A673 (cell line): ENCODE measurements around the gene ARID3B. TPM values are rescaled to one million over a fixed set of nuclear protein-coding genes. Genes with fewer than 3 reads are reported as not detected.

Source experiments
- Bru-seq: library from RNA; stranded (reverse); fragments of 400-500 nt; gene quantifications from one replicate; lab custom pipeline; 2021; lab: Mats Ljungman, UMichigan
- BruChase-seq, 2 experiments: library from RNA; stranded (reverse); fragments of 400-500 nt; gene quantifications; one replicate each; lab custom pipeline; 2021; lab: Mats Ljungman, UMichigan
- BruUV-seq: library from RNA; stranded (reverse); fragments of 400-500 nt; replicated peaks from 2 replicates; lab custom pipeline; 2021; lab: Mats Ljungman, UMichigan
- CTCF ChIA-PET: fragments of 300-600 bp; sonication (Branson Sonifier 250); formaldehyde crosslinking; loops from one replicate; lab custom pipeline; 2022; ENCODE audit warnings: antibody characterized with exemption; lab: Charles Lee
- POLR2A ChIA-PET: fragments of 300-600 bp; sonication (Branson Sonifier 250); formaldehyde crosslinking; loops from one replicate; lab custom pipeline; 2022; ENCODE audit warnings: antibody characterized with exemption; ENCODE audit not compliant: low non-redundant PET; lab: Charles Lee
- DNase-seq: peaks from one replicate; pipeline ENCODE4 v3.0.0-alpha.2; 2015; ENCODE audit warnings: low spot score
- H3K27ac ChIP-seq: fragments of 200-600 bp; sonication (generic); 2 replicates; pipeline ENCODE4 v1.5.1; 2016; ENCODE audit warnings: mixed run types, low read depth, mild to moderate bottlenecking, mixed read lengths, antibody characterized with exemption, low read length; ENCODE audit not compliant: poor library complexity, severe bottlenecking
- H3K27me3 ChIP-seq: fragments of 200-600 bp; sonication (generic); replicated peaks from 2 replicates; pipeline ENCODE4 v1.6.1; 2017; ENCODE audit warnings: mixed run types, low read depth, mild to moderate bottlenecking, mixed read lengths, antibody characterized with exemption, low read length; ENCODE audit not compliant: insufficient read depth, poor library complexity
- H3K36me3 ChIP-seq: fragments of 200-600 bp; sonication (generic); 2 replicates; pipeline ENCODE4 v1.6.1; 2016; ENCODE audit warnings: mixed run types, mild to moderate bottlenecking, mixed read lengths, antibody characterized with exemption, low read length; ENCODE audit not compliant: insufficient read depth, poor library complexity, severe bottlenecking
- H3K4me1 ChIP-seq: fragments of 200-600 bp; sonication (generic); 2 replicates; pipeline ENCODE4 v1.6.1; 2017; ENCODE audit warnings: mixed run types, mild to moderate bottlenecking, mixed read lengths, antibody characterized with exemption, low read length; ENCODE audit not compliant: insufficient read depth, poor library complexity, severe bottlenecking
- H3K4me3 ChIP-seq: fragments of 200-600 bp; sonication (generic); 2 replicates; pipeline ENCODE4 v1.5.1; 2016; ENCODE audit warnings: low read depth, mixed run types, mild to moderate bottlenecking, mixed read lengths, low read length; ENCODE audit not compliant: poor library complexity, severe bottlenecking
- H3K9me3 ChIP-seq: fragments of 200-600 bp; sonication (generic); 2 replicates; pipeline ENCODE4 v1.6.1; 2016; ENCODE audit warnings: mixed run types, low read depth, mild to moderate bottlenecking, mixed read lengths, antibody characterized with exemption, low read length; ENCODE audit not compliant: poor library complexity, severe bottlenecking
- CTCF ChIP-seq: fragments of 300-800, 200-600 bp; sonication (generic); conservative IDR thresholded peaks from 2 replicates; pipeline ENCODE4 v1.5.1; 2017; ENCODE audit warnings: low read depth, mild to moderate bottlenecking, antibody characterized with exemption, low read length, moderate library complexity, mixed read lengths
- EZH2 ChIP-seq: fragments of 200-600 bp; sonication (generic); IDR thresholded peaks from 2 replicates; pipeline ENCODE4 v1.6.1; 2017; ENCODE audit warnings: borderline replicate concordance, low read depth, mild to moderate bottlenecking, mixed read lengths, antibody characterized with exemption, low read length; ENCODE audit not compliant: poor library complexity, severe bottlenecking
- intact Hi-C: fragments of 100-400 bp; cut with micrococcal nuclease; formaldehyde crosslinking; loops from one replicate; pipeline ENCODE4 v1.10.0; 2022; ENCODE audit not compliant: unreplicated experiment
- long read RNA-seq: library from polyadenylated mRNA; stranded (forward); transcript quantifications from one replicate; pipeline ENCODE4 v2.0.0, GENCODE V29; 2022
- total RNA-seq: library from RNA; stranded (reverse); gene quantifications from 2 replicates; pipeline ENCODE4 v1.2.3, GENCODE V29; 2021

ARID3B gene, protein sequence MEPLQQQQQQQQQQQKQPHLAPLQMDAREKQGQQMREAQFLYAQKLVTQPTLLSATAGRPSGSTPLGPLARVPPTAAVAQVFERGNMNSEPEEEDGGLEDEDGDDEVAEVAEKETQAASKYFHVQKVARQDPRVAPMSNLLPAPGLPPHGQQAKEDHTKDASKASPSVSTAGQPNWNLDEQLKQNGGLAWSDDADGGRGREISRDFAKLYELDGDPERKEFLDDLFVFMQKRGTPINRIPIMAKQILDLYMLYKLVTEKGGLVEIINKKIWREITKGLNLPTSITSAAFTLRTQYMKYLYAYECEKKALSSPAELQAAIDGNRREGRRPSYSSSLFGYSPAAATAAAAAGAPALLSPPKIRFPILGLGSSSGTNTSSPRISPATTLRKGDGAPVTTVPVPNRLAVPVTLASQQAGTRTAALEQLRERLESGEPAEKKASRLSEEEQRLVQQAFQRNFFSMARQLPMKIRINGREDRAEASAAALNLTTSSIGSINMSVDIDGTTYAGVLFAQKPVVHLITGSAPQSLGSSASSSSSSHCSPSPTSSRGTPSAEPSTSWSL
- total RNA-seq (17.3 and 18.3 TPM in 2 replicates), Bru-seq, nascent RNA (percentile 69 among the genes with signal in this experiment), BruChase-seq, experiment 1, labeled RNA remaining after a 2-hour chase (percentile 69 among the genes with signal in this experiment), BruChase-seq, experiment 2, labeled RNA remaining after a 6-hour chase (percentile 68 among the genes with signal in this experiment)
- long read RNA-seq, full-length matches to known transcripts = 13 of 74 reads
- long read RNA-seq, partial matches to known transcripts = 57 of 74 reads
- long read RNA-seq, other reads (novel, unspliced or antisense) = 4 of 74 reads

DNA sequence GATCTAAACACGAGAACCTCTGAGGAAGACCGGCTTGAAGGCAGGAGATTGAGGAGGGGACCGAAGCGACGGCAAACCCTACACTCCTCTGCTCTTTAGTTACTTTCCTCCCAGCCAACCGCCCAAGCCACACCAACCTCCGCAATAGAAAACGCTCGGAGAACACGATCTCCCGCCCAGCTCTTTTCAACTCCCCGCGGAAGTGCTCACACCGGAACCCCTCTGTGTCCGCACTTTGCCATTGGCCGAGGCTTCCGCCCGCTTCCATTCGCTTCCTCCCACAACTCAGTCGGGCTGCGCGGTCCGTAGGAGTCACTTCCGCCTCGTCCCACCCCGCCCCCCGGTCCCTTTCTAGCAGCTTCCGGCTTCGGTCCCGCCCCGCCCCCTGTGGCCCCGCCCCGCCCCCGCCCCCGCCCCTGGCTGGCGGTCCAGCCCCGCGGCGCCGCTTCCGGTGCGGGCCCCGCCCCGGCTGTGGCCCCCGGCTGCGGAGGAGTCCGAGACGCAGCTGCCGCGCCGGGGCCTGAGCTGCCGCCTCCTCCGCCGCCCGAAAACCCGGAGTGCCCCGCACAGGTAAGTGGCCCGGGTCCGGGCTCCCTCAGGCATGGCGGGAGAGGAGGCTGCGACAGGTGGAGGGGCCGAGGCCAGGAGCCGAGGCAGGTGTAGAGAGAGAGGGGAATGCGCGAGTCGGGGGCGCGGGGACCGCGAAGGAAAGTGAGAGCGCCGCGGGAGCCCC is at the start of gene ARID3B:
Gene ARID3B, plus strand, starts transcription at position 460 of the 733 bp plus-strand sequence. CDS start 2,717 bp downstream, outside the sequence.
- H3K9me3 ChIP-seq = no peaks in the 10 kb centered on the region
- peak; percentile 98 for DNase-seq
- no peaks in the 10 kb centered on the region for H3K27me3 ChIP-seq
- peaks cover 21% of the 10 kb centered on the region for H3K4me1 ChIP-seq
- ChIA-PET CTCF (interaction anchor here (0.6 to 1.1 kb wide), 4 partner anchors 94 to 1979 kb away, joined by 3 to 8 read pairs (median 6); no protein-coding TSS in a partner anchor), POLR2A (interaction anchor here (0.5 to 0.6 kb wide), 4 partner anchors 105 to 314 kb away, joined by 3 to 6 read pairs (median 3); no protein-coding TSS in a partner anchor)
- no peaks in the 10 kb centered on the region for H3K36me3 ChIP-seq
- peak within 1 kb of the TSS; percentile 99 for H3K4me3 ChIP-seq
- peak within 1 kb of the TSS; percentile 93 for H3K27ac ChIP-seq
- BruUV-seq = no TSS peak
- TF ChIP-seq EZH2 = no peak
- no peak for TF ChIP-seq CTCF
- intact Hi-C loops = loop anchor here (2.0 kb wide), 1 partner anchor 74 kb away; the partner anchor contains the start of gene CLK3

DNA sequence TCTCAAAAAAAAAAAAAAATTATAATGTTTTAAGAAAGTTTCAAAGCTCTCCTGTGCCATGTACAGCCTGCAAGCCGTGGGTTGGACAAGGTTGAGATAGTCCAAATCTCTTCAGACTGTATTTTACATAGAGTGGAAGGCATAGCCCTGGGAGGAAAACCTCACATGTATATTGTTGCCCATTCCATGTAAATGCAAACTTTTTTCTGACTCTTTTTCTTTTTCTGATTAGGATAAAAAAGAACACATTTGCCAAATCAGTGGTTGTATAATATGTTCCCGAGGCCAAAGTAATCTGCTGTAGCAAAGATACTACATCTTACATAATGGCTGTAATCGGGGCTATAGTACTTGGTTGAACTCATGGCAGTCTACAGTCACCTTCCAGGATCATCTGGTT is 44.4 kb upstream of the ARID3B start:
- no peaks in the 10 kb centered on the region for H3K27me3 ChIP-seq
- H3K36me3 ChIP-seq = no peaks in the 10 kb centered on the region
- CTCF ChIA-PET = interaction anchor here (0.6 kb wide), 3 partner anchors 42 to 1818 kb away, joined by 3 to 4 read pairs (median 4); no protein-coding TSS in a partner anchor
- H3K4me3 ChIP-seq = no peak overlapping the region
- TF ChIP-seq CTCF (no peak), EZH2 (no peak)
- DNase-seq = no peak
- BruUV-seq = no TSS peak
- POLR2A ChIA-PET = no interaction called here
- intact Hi-C loops = no loop called here
- H3K9me3 ChIP-seq = no peaks in the 10 kb centered on the region
- H3K27ac ChIP-seq = no peak overlapping the region
- H3K4me1 ChIP-seq = no peaks in the 10 kb centered on the region

- peak; percentile 39 for DNase-seq
- BruUV-seq = no TSS peak
- Histone ChIP-seq H3K9me3 (no peaks in the 10 kb centered on the region), H3K27me3 (no peaks in the 10 kb centered on the region), H3K36me3 (no peaks in the 10 kb centered on the region), H3K4me3 (no peak overlapping the region), H3K27ac (no peak overlapping the region), H3K4me1 (no peaks in the 10 kb centered on the region)
- ChIA-PET CTCF (interaction anchor here (0.5 kb wide), 1 partner anchor 128 kb away, joined by 3 read pairs; no protein-coding TSS in a partner anchor), POLR2A (no interaction called here)
- TF ChIP-seq CTCF (no peak), EZH2 (no peak)
- intact Hi-C loops = no loop called here
Observed at GRCh38 chr15:74497584-74497983, 43.4 kb upstream of the ARID3B start.
